ENCODE results near the gene CD207.
"Not testable (repeated sequence)": the region's sequence is repeated elsewhere in the genome, so short reads cannot be mapped to it uniquely, and the experiment has no call there.

DNA sequence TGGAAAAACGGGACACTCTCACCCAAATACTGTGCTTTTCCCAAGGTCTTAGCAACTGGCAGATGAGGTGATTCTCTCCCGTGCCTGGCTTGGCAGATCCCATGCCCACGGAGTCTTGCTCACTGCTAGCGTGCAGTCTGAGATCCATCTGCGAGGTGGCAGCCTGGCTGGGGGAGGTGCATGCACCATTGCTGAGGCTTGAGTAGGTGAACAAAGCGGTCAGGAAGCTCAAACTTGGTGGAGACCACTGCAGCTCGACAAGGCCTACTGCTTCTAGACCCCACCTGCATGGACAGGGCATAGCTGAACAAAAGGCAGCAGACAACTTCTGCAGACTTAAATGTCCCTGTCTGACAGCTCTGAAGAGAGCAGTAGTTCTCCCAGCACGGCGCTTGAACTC lies 40.5 kb upstream of the CD207 start:
- not testable (repeated sequence) for TF ChIP-seq CREB1 (CRISPR knock-in tag; IDR thresholded peaks at IDR 0.05; ENCODE audit: low read depth); POLR2AphosphoS5 (IDR thresholded peaks at IDR 0.05; ENCODE audit: low read depth); EZH2 (IDR thresholded peaks at IDR 0.05; ENCODE audit: low read depth, unreplicated experiment); NANOG (IDR thresholded peaks at IDR 0.05; ENCODE audit: borderline replicate concordance); EZH2phosphoT487 (IDR thresholded peaks at IDR 0.05; ENCODE audit: unreplicated experiment); ZNF331 (CRISPR knock-in tag; IDR thresholded peaks at IDR 0.05; ENCODE audit: low read depth)
- TF ChIP-seq, protein P1, sequence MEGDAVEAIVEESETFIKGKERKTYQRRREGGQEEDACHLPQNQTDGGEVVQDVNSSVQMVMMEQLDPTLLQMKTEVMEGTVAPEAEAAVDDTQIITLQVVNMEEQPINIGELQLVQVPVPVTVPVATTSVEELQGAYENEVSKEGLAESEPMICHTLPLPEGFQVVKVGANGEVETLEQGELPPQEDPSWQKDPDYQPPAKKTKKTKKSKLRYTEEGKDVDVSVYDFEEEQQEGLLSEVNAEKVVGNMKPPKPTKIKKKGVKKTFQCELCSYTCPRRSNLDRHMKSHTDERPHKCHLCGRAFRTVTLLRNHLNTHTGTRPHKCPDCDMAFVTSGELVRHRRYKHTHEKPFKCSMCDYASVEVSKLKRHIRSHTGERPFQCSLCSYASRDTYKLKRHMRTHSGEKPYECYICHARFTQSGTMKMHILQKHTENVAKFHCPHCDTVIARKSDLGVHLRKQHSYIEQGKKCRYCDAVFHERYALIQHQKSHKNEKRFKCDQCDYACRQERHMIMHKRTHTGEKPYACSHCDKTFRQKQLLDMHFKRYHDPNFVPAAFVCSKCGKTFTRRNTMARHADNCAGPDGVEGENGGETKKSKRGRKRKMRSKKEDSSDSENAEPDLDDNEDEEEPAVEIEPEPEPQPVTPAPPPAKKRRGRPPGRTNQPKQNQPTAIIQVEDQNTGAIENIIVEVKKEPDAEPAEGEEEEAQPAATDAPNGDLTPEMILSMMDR (conservative IDR thresholded peaks at IDR 0.05; ENCODE audit: low read depth in 2 of 2): not testable (repeated sequence)
- TF ChIP-seq, protein P2, sequence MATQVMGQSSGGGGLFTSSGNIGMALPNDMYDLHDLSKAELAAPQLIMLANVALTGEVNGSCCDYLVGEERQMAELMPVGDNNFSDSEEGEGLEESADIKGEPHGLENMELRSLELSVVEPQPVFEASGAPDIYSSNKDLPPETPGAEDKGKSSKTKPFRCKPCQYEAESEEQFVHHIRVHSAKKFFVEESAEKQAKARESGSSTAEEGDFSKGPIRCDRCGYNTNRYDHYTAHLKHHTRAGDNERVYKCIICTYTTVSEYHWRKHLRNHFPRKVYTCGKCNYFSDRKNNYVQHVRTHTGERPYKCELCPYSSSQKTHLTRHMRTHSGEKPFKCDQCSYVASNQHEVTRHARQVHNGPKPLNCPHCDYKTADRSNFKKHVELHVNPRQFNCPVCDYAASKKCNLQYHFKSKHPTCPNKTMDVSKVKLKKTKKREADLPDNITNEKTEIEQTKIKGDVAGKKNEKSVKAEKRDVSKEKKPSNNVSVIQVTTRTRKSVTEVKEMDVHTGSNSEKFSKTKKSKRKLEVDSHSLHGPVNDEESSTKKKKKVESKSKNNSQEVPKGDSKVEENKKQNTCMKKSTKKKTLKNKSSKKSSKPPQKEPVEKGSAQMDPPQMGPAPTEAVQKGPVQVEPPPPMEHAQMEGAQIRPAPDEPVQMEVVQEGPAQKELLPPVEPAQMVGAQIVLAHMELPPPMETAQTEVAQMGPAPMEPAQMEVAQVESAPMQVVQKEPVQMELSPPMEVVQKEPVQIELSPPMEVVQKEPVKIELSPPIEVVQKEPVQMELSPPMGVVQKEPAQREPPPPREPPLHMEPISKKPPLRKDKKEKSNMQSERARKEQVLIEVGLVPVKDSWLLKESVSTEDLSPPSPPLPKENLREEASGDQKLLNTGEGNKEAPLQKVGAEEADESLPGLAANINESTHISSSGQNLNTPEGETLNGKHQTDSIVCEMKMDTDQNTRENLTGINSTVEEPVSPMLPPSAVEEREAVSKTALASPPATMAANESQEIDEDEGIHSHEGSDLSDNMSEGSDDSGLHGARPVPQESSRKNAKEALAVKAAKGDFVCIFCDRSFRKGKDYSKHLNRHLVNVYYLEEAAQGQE (IDR thresholded peaks at IDR 0.05; ENCODE audit: unreplicated experiment): not testable (repeated sequence)
